AG04450 (cell line): Measurements from ENCODE around the gene FAM43A. TPM values are rescaled to one million over a fixed set of nuclear protein-coding genes. Genes with fewer than 3 reads are reported as not detected.

Experiments used
- CTCF ChIA-PET: fragments of 300-600, 350-600 bp; formaldehyde crosslinking; extraction: SDS; loops from one replicate; lab custom pipeline; 2022; ENCODE audit warnings: antibody characterized with exemption, inconsistent platforms; lab: Charles Lee
- POLR2A ChIA-PET: fragments of 350-600 bp; formaldehyde crosslinking; extraction: SDS; loops from one replicate; lab custom pipeline; 2021; ENCODE audit warnings: antibody characterized with exemption, inconsistent platforms; lab: Yijun Ruan, JAX
- DNase-seq: peaks from one replicate; pipeline ENCODE4 v3.0.0-alpha.2; 2011; ENCODE audit warnings: low read depth, low spot score
- H3K27ac ChIP-seq: one replicate; pipeline ENCODE4 v1.5.1; 2012; ENCODE audit warnings: low read depth, low read length, control low read depth
- H3K27me3 ChIP-seq: one replicate; pipeline ENCODE4 v1.6.0; 2012; ENCODE audit warnings: low read length; ENCODE audit not compliant: control insufficient read depth, insufficient read depth
- H3K4me3 ChIP-seq: 2 replicates; pipeline ENCODE4 v1.5.1; 2011; ENCODE audit warnings: mild to moderate bottlenecking, low read depth, low read length, control low read depth
- H3K9me3 ChIP-seq: 2 replicates; pipeline ENCODE4 v1.5.1; 2012; ENCODE audit warnings: low read length; ENCODE audit not compliant: control insufficient read depth, insufficient read depth
- CTCF ChIP-seq: IDR thresholded peaks from 2 replicates; pipeline ENCODE4 v1.5.1; 2011; ENCODE audit warnings: low read depth, low read length, control low read depth, inconsistent platforms
- polyA plus RNA-seq: library from polyadenylated mRNA; depleted of rRNA; stranded (reverse); fragments of >200 nt; gene quantifications from 2 replicates; pipeline ENCODE4 v1.2.3, GENCODE V29; 2011

Gene FAM43A
- polyA plus RNA-seq, 1 experiment, result 7.6 TPM

- ChIA-PET POLR2A (interaction anchor here (0.7 to 4.5 kb wide), 22 partner anchors 12 to 857 kb away, joined by 3 to 32 read pairs (median 4); partner anchors contain the start of genes LSG1, PPP1R2 and XXYLT1), CTCF (interaction anchor here (0.6 to 2.2 kb wide), 6 partner anchors 298 to 851 kb away, joined by 3 to 10 read pairs (median 6); partner anchors contain the start of gene XXYLT1)
- no peak for TF ChIP-seq CTCF
- Histone ChIP-seq H3K4me3 (peak overlapping the region; percentile 74), H3K9me3 (no peaks in the 10 kb centered on the region; the same call in 1 of the 2 replicates), H3K27me3 (no peaks in the 10 kb centered on the region), H3K27ac (no peak overlapping the region)
- no peak for DNase-seq
Observed at GRCh38 chr3:194686414-194686815, 732 bp downstream of the FAM43A start.

- H3K9me3 ChIP-seq, result no peaks in the 10 kb centered on the region; the same call in 1 of the 2 replicates
- CTCF ChIA-PET, result interaction anchor here (0.6 to 2.2 kb wide), 12 partner anchors 41 to 583 kb away, joined by 3 to 10 read pairs (median 4); partner anchors contain the start of gene XXYLT1
- peak overlapping the region; percentile 74 for H3K4me3 ChIP-seq
- H3K27me3 ChIP-seq, result no peaks in the 10 kb centered on the region
- POLR2A ChIA-PET, result interaction anchor here (0.5 to 4.5 kb wide), 20 partner anchors 13 to 584 kb away, joined by 3 to 32 read pairs (median 4); partner anchors contain the start of genes LSG1 and XXYLT1
- H3K27ac ChIP-seq, result no peak overlapping the region
- no peak; the same call in 1 of the 2 replicates for TF ChIP-seq CTCF
- DNase-seq, result no peak
Observed at GRCh38 chr3:194686816-194687637, 1.3 kb downstream of the FAM43A start.

GRCh38 chr3:194687638-194688199 is 2.0 kb downstream of the FAM43A start:
- H3K27ac ChIP-seq, result peak overlapping the region; percentile 65
- POLR2A ChIA-PET, result interaction anchor here (0.6 to 4.5 kb wide), 14 partner anchors 17 to 571 kb away, joined by 3 to 32 read pairs (median 3); partner anchors contain the start of gene LSG1
- CTCF ChIA-PET, result interaction anchor here (0.6 to 2.2 kb wide), 11 partner anchors 20 to 583 kb away, joined by 3 to 10 read pairs (median 4); partner anchors contain the start of gene XXYLT1

GRCh38 chr3:194688200-194688740 is 2.6 kb downstream of the FAM43A start:
- ChIA-PET CTCF (interaction anchor here (0.7 to 1.8 kb wide), 8 partner anchors 17 to 565 kb away, joined by 3 to 8 read pairs (median 4); partner anchors contain the start of gene LSG1), POLR2A (interaction anchor here (0.6 to 4.5 kb wide), 10 partner anchors 17 to 571 kb away, joined by 3 to 32 read pairs (median 4); partner anchors contain the start of gene LSG1)
- H3K4me3 ChIP-seq, result peak overlapping the region; percentile 74
- no peak for DNase-seq
- no peak for TF ChIP-seq CTCF
- H3K27ac ChIP-seq, result peak overlapping the region; percentile 65
- no peaks in the 10 kb centered on the region for H3K27me3 ChIP-seq
- H3K9me3 ChIP-seq, result no peaks in the 10 kb centered on the region; the same call in 1 of the 2 replicates

More at GRCh38 chr3:194687638-194688199, 2.0 kb downstream of the FAM43A start:
- DNase-seq, result no peak
- Histone ChIP-seq H3K4me3 (peak overlapping the region; percentile 74), H3K9me3 (no peaks in the 10 kb centered on the region; the same call in 1 of the 2 replicates), H3K27me3 (no peaks in the 10 kb centered on the region)
- TF ChIP-seq CTCF, result no peak; the same call in 1 of the 2 replicates
